ENCODE data around the gene TSPAN5.

DNA sequence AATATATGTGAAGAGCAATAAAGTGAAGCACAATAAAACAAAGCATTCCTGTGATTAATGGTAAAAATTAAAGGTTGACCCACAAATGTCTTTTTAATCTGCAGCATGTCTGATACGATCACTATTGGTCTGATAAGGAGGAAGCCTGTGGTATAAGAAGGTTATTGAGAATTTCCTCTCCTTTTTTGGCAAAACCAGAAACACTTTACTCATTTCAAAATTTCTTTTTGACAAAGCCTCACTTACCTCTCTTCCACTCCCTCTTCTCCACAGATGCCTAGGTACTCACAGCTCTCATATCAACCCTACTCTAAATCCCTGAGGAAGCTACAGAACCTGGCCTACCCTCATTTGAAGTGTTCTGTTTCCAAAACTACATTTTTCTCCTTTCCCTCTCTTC lies 56.1 kb downstream of the TSPAN5 start:
- TF ChIP-seq POLR2A (IDR thresholded peaks at IDR 0.05; ENCODE audit: low read length) (no peak), GATA1 (IDR thresholded peaks at IDR 0.05; ENCODE audit: low read depth, low read length) (no peak)
